OCI-M1 (cell line): ENCODE measurements around the gene RNF11.
"Not testable (repeated sequence)": the region's sequence is repeated elsewhere in the genome, so short reads cannot be mapped to it uniquely, and the experiment has no call there.

ENCODE experiments used
- DNase-seq: peaks from one replicate; lab custom pipeline; 2025; lab: John Stamatoyannopoulos, UW

The RNF11 gene

GRCh38 chr1:51228471-51228870 is 7.6 kb upstream of the RNF11 start:
- not testable (repeated sequence) for DNase-seq

DNA sequence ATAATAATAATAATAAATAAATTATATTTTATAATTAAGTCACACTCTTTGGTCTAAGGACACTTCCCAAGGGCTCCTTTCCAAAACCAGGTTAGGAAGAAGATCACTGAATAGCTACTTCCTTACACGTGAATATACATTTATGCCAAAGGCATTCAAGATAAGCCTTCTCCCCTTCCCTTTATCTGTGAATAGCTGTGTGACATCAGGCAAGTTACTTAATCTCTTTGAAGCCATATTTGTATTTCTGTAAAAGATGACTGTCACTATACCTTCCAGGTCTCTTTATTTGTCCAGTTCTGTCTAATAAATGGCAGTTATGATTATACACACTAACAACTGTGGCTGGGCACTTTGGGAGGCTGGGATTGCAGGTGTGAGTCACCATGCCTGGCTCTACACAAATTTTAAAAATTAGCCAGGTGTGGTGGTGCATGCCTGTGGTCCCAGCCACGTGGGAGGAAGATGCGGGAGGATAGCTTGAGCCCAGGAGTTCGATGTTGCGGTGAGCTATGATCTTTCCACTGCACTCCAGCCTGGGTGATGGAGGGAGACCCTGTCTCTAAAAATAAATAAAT is 5.5 kb upstream of the RNF11 start:
- peak; percentile 27 for DNase-seq

DNA sequence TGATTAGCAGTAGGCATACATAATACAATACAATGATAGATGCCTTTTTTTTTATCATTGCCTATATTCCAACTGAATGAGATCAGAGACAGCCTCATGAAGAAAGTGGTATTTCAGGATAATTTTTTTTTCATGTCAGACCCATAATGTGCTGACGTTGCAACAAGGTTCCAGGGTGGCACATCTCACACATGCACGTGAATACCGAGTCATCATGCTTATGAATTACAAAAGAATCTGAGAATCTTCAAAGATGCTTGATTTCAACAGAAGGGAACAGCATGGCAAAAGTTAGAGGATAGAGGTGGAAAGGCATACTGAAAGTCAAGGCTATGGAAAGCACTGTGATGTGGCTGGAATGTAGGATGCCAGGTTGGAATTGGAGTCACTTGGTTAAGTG is 5.0 kb upstream of the RNF11 start:
- no peak for DNase-seq

DNA sequence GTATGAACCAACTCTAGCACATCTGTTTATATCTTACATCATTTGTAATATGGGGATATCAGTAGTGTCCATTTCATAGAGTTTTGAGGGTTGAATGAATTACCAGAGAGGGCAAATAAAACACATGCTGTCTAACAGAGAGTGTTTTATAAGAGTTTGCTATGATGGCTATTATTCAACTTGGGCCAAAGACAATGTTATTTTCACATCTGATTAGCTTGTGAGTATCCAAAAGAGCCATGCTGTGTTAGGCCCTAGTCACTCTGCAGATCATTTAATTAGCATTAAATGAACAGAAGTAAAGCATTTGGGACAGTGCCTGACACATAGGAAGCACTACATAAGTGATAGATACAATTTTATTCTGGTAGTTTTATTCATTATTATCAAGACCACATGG is 4.2 kb upstream of the RNF11 start:
- no peak for DNase-seq

DNA sequence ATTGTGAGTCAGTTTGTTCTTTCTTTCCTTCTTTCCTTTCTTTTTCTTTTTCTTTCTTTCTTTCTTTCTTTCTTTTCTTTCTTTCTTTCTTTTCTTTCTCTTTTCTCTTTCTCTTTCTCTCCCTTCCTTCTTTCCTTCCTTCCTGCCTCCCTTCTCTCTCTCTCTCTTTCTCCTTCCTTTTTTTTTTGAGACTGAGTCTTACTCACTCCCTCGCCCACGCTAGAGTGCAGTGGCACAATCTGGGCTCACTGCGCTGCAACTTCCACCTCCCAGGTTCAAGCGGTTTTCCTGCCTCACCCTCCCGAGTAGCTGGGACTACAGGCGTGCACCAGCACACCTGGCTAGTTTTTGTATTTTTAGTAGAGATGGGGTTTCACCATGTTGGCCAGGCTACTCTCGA is 1.8 kb upstream of the RNF11 start:
- not testable (repeated sequence) for DNase-seq

- DNase-seq, result peak; percentile 81
These were observed 1.2 kb upstream of the RNF11 start for GRCh38 chr1:51234721-51235425.

DNA sequence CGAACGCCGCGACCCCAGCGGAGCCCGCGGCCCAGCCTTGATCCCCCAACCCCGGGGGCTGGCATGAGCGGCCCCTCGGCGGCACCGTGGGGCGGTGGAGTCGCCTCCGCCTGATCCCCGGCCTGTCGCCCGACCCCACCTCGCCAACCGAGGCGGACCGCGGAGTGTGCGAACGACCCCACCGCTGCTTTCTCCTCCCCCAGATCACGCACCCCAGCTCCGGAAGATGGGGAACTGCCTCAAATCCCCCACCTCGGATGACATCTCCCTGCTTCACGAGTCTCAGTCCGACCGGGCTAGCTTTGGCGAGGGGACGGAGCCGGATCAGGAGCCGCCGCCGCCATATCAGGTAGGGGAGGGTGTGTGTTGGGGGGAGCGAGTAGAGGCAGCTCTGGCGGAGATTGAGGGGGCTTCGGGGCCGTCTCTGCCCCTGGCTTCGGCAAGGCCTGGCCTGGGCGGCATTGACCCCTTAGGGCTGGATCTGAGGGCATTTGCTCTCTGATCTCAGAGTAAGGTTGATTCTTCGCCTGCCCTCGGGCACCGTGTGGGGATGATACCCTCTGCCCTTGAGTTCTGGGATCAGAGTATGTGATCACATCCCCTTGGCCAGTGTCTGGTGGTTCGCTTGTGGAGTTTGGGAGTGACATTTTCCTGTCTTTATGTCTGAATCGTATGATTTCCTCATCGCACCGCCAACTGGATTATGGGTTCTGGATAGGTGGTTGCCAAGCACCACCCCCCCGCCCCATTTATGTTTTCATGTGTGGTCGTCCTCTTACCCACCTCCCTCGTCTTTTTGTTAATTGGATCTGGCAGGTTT is 668 bp downstream of the RNF11 start:
- peak; percentile 67 for DNase-seq

- DNase-seq, result peak; percentile 56
These were observed 1.4 kb downstream of the RNF11 start for GRCh38 chr1:51237351-51238033.

GRCh38 chr1:51238034-51238403 is 1.9 kb downstream of the RNF11 start:
- peak; percentile 50 for DNase-seq

DNA sequence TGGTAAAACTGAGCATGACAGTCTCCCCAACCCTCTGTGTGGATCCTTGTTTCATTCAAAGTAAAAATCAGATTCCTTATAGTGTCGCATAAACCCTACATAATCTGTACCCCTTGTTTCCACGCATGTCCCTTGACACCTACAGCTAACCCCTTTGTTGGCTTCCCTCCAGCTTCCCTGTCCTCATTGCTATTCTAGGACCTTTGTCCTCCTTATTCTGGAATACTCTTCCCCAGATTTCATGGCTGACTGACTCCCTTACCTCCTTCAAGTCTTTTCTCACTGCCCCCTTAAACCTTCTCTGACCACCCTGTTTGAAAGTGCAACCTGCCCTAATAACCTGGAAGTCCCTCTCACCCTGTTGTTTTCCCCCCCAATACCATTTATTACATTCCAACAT is 4.0 kb downstream of the RNF11 start:
- DNase-seq, result no peak

DNA sequence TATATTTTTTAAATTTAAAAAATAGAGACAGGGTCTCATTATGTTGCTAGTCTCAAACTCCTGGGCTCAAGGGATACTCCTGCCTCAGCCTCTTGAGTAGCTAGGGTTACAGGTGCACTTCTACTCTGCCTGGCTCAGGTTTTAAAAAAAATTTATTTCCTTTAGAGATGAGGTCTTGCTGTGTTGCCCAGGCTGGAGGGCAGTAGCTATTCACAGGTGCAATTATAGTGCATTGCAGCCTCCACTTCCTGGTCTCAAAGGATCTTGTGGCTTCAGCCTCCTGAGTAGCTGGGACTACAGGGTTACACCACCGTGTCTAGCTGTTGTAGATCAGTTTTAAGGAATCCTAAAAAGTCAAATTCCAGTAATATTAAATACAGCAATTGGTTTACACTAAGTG is 5.0 kb downstream of the RNF11 start:
- no peak for DNase-seq

GRCh38 chr1:51242546-51242945 is 6.5 kb downstream of the RNF11 start:
- DNase-seq, result no peak

DNA sequence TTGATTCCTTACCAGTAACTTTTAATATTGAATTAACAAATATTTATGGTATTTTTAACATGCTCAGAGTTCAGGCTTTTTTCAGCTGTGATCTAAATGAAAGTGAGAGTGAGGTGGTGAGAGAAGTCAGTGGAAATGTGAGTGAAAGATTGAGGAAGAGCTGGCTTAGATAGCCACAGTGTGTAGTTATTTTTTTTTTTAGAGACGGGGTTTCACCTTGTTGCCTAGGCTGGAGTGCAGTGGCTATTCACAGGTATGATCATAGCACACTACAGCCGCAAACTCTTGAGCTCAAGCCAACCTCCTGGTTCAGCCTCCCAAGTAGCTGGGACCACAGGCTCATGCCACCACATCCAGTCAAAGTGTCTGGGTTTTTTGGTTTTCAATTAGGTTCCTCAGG is 10.9 kb downstream of the RNF11 start:
- DNase-seq, result no peak

GRCh38 chr1:51247499-51247898 is 11.4 kb downstream of the RNF11 start:
- DNase-seq, result no peak

DNA sequence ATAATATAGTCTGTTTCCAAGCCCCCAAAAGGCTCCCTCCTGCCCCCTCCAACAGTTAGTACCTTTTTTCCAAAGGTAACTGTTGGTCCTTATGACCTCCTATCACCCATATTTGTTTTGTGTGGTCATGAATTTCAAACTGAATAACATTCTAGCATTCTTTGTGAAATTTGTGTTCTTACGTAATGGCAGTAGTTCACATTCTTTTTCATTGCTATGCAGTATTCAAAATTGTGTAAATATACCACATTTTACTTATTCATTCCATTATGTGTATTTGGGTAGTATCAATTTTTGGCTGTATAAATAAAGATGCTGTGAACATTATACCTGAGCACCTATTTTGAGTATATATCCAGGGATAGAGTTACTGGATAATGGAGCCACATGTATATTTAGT is 13.4 kb downstream of the RNF11 start:
- no peak for DNase-seq

GRCh38 chr1:51250729-51251128 is 14.7 kb downstream of the RNF11 start:
- not testable (repeated sequence) for DNase-seq

DNA sequence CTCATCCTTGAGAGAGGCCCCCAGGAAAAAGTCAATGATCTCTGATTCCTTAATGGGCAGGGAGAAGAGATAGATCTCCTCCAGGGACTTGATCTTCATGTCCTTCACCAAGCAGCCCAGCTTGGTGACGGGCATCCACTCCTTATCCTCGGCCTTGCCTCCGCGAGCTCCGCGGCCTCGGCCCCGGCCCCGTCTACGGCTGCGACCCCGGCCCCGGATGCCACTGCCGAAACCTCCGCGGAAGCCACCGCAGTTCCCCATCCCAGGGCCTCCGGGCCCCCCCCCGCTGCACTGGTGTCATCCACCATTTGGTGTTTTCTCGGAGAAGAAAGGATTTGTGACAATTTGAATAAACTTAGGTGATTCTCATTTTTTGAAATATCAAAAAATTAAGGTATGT is 15.1 kb downstream of the RNF11 start:
- not testable (repeated sequence) for DNase-seq

- no peak for DNase-seq
These were observed 16.3 kb downstream of the RNF11 start for GRCh38 chr1:51252366-51252765.

- DNase-seq, result no peak
These were observed 17.6 kb downstream of the RNF11 start for GRCh38 chr1:51253691-51254090.

DNA sequence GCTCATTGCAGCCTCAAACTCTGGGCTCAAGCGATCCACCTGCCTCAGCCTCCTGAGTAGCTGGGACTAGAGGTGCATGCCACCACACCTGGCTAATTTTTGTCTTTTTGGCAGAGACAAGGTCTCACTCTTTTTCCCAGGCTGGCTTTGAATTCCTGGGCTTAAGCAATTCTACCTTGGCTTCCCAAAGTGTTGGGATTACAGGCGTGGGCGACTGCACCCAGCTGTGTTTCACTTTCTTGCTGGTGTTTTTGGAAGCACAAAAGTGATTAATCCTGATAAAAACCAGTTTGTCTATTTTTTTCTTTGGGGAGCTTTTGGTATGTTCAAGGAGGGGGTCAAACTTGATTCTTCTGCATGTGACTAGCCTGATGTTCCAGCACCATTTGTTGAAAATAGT is 19.3 kb downstream of the RNF11 start:
- DNase-seq, result no peak

GRCh38 chr1:51263147-51263877 is 27.2 kb downstream of the RNF11 start:
- DNase-seq, result no peak

DNA sequence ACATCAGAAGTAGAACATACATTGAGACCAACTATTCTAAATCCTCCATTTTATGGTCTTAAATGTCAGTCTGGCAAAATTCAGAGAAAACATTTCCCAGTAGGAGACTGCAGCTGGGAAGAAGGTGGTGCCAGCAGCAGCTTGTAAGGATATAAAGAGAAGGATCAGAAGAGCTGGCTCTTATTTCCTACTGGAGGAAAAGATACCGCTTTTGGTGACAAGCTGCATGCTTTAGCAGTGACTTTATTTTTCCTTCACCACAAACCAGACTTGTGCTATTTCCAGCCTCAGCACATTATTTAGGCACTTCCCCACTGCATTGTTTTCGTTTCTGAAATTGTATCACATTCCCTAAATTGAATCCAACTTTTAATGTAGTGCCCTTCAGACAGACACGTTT is 28.4 kb downstream of the RNF11 start:
- DNase-seq, result no peak
